Sigmoid colon (tissue), 4 donors: Measurements from ENCODE around the gene MYH4.

Experiments used
- CTCF ChIP-seq, 4 experiments: fragments of 450-650 bp in 3 of 4; fragments of 200-600 bp in 1 of 4; IDR thresholded peaks; one replicate each; pipeline ENCODE4 v1.5.1; 2016 to 2019; ENCODE audit warnings: antibody characterized with exemption in 4 of 4, mild to moderate bottlenecking in 3 of 4, moderate library complexity in 2 of 4
- EP300 ChIP-seq, 4 donors: sonication (generic); formaldehyde crosslinking; IDR thresholded peaks; one replicate each; pipeline ENCODE4 v1.6.1; 2017; ENCODE audit warnings: antibody characterized with exemption in 4 of 4
- POLR2A ChIP-seq, 2 donors: fragments of 450-650 bp; IDR thresholded peaks; one replicate each; pipeline ENCODE4 v1.6.1; 2016; ENCODE audit warnings: antibody characterized with exemption in 2 of 2, mild to moderate bottlenecking in 2 of 2, moderate library complexity in 2 of 2
- POLR2AphosphoS5 ChIP-seq, 4 donors: sonication (generic); formaldehyde crosslinking; IDR thresholded peaks; one replicate each; pipeline ENCODE4 v1.6.1; 2017; ENCODE audit warnings: antibody characterized with exemption in 4 of 4

GRCh38 chr17:10417431-10417830 is 51.9 kb downstream of the MYH4 start:
- TF ChIP-seq EP300 (IDR thresholded peaks at IDR 0.05) (no peak), POLR2A (IDR thresholded peaks at IDR 0.05) (no peak), CTCF (IDR thresholded peaks at IDR 0.05) (no peak), POLR2AphosphoS5 (IDR thresholded peaks at IDR 0.05) (no peak)
